ENCODE data around the gene MSMB. TPM values are rescaled to one million over a fixed set of nuclear protein-coding genes. Genes with fewer than 3 reads are reported as not detected.
"Not testable (repeated sequence)": the region's sequence is repeated elsewhere in the genome, so short reads cannot be mapped to it uniquely, and the experiment has no call there.

The MSMB gene
- total RNA-seq, 1 donor from 2014 or later: not detected

DNA sequence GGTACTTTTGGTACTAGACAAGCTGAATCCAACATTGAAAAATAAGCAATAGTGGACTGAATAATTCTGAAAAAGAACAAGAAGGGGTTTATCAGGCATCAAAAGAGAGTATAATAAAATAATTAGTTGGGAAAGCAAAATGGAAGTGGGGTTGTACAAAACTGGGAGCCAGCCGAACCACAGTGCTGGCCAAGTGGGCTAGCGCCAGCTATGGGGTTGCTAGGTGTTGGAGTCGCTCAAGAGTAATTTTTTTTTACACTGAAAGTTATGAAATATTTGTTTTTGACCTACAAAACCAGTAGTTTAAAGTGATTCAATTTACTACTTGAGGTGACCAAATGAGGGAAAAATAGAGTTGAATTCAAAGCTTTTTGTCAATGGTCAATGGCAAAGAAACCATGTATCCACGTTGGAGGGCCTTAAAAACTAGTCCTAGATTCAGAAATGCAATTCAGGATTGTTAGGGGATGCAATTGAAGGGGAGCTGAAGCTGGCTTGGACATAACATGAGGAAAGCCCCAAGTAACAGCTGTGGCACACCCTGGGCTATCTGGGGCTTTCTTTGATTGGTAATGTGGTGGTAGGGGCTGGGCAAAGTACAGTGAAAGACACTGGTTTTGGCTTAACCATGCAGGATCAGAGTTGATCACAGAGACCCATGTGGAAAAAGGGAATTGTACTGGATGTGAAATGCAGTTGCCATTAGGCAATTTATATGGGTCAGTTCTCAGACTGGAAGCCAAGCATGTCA is 28.3 kb upstream of the MSMB start:
- no peak for ATAC-seq
- intact Hi-C loops (cut with micrococcal nuclease): no loop called here

DNA sequence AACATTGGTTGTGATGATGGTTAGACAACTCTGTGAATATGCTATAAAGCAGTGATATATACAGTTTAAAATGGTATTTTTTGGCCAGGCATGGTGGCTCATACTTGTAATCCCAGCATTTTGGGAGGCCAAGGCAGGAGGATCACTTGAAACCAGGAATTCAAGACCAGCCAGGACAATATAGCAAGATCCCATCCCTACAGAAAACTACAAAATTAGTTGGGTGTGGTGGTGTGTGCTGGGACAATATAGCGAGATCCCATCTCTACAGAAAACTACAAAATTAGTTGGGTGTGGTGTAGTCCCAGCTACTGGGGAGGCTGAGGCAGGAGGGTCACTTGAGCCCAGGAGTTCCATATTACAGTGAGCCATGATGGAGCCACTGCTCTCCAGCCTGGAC is 27.5 kb upstream of the MSMB start:
- intact Hi-C loops (cut with micrococcal nuclease): no loop called here

More for the DNA sequence above, 28.3 kb upstream of the MSMB start:
- no peak for DNase-seq

DNA sequence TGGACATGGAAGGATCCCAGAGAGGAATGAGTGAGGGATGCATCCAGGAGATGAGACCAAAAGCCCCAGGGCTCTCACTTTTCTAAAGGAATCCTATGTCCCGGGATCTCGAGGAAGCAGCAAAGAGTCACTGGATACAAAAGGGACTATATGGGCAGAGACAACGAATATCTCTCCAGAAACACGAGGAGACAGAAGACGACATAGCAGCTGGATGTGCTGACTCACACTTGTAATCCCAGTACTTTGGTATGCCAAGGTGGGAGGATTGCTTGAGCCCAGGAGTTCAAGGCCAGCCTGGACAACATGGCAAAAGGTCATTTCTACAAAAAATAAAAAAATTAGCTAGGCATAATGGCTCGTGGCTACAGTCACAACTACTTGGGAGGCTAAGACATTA is 24.7 kb upstream of the MSMB start:
- no peak for DNase-seq
- ATAC-seq: no peak
- intact Hi-C loops (cut with micrococcal nuclease): no loop called here

More for the DNA sequence above, 27.5 kb upstream of the MSMB start:
- DNase-seq (no peak), ATAC-seq (no peak)

DNA sequence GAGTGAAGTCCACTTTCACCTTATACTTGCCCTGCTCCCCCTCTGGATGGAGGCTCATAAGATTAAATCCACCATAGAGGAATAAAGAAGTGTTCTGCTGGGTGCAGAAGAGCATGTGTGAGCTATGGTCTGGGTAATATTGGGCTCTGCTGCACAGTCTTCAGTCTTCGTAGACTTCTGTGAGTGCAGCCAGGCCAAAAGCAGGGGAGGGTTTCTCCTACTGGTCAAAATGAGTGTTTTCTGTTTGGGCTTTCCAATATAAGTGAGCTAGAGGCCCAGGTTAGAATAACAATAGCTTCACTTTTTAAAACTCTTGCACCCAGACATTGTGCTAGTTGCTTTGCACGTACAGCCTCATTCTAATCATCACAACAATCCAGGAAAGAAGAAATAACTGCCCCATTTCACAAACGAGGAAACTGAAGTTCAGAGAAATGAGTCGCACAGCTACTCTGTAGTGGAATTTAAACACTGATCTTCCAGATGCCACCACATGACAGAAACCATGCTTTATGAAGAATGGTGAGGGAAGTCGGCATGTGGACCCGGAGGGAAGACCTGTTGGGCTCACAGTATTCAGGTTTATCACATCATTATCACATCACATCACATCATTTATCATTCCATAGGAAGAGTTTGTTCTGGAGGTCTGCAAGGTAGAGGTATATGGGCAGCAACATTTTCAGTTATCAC is 23.8 kb upstream of the MSMB start:
- no peak for DNase-seq
- intact Hi-C loops (cut with micrococcal nuclease): no loop called here
- ATAC-seq: no peak

DNA sequence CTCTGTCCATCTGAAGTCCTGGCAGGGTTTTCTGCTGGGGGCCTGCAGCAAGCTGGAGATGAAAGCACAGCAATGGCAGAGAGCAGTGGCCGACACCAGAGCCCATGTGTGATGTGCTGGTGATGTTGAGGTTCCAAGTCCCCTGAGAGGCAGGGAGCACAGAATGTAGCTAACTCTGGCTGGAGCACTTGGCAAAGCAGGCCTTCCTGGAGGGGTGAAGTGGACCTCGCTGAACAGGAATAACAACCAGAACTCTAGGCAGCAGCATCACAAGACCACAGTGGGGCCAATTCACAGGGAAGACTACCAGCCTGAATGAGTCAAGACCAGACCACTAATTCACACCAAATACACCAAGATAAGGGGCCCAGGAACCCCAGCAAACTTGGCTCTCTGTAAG is 22.8 kb upstream of the MSMB start:
- DNase-seq: no peak
- intact Hi-C loops (cut with micrococcal nuclease): no loop called here
- ATAC-seq: no peak

DNA sequence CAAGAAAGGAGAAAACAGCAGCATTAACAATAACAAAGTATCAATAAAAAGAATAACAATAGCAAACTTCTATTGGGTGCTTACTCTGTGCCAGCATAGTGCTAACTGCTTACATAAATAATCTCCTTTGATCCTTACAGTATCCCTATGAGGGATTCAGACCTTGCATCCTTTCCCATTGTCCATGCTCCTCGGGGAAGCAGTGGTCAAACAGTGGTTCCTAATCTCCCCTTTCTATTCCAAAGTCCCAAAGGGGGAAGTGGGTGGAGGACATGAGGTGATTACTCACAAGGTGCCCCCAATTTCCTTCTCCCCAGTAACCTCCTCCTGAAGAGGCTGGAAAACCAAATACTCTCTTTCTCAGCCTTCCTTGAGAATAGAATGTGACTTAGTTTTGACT is 22.0 kb upstream of the MSMB start:
- ATAC-seq: no peak
- no peak for DNase-seq
- intact Hi-C loops (cut with micrococcal nuclease): no loop called here

DNA sequence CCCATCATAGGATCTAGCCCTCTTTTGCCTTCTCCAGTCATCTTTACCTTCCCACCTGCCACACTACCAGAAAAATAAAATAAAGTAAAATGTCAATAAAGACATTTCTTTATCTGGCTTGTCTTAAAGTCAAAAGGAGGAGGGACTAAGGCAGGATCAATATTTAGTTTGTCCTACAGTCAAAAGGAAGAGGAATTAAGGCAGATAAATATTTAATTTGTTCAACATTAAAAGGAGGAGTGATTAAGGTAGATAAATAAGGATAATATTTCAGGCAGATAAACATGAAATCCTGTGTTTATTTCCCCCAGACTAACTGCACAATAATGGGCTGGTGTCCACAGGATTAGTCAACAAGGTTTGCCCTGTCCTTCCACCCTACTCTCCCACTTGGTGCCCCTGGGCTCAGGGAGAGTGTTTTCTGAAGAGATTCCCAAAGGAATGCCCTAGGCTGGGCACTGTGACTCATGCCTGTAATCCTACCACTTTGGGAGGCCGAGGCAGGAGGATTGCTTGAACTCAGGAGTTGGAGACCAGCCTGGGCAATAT is 18.3 kb upstream of the MSMB start:
- intact Hi-C loops (cut with micrococcal nuclease): no loop called here
- ATAC-seq (no peak), DNase-seq (no peak)

DNA sequence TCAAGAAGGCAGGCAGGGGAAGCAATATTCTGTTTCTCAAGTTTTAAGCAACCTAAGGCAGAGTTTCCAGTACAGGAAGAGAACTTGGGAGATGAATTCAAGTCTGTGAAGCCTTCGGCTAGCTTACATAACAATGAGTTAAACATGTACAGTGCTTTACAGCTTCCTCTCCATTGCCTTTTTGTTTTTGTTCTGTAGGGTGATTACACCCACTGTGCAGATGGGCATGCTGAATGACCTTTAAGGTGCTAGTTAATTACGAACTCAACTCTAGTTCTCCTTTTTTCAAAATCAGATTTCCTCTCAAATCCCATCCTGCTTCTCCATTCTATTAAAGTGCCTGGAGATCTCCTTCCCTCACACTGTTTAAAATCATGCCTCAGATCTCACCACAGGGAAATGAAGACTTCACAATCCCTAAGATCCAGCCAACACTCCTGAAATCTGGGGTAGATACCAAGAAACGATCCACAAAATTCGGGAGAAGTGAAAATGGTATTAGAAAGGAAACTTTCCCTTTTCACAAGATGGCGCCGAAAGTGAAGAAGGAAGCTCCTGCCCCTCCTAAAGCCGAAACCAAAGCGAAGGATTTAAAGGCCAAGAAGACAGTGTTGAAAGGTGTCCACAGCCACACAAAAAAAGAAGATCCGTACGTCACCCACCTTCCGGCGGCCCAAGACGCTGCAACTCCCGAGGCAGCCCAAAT is 16.8 kb upstream of the MSMB start:
- ATAC-seq (no peak), DNase-seq (no peak)
- intact Hi-C loops (cut with micrococcal nuclease): no loop called here

DNA sequence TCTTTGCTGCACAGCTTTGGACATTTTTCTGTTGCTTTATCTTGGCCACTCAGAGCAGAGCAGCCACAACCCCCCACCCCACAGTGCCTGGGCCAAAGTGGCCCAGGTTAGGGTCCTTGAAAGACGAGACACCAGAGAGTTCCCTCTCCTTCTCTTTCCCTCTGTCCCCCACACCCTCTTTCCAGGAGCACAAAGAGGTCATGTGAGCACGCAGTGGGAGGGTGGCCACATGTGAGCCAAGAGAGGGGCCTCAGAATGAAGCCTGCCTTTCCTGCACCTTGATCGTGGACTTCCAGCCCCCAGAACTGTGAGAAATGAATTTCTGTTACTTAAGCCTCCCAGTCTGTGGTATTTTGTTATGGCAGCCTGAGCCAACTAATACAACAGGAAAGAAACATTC is 14.6 kb upstream of the MSMB start:
- intact Hi-C loops (cut with micrococcal nuclease): no loop called here
- DNase-seq (no peak), ATAC-seq (no peak)

DNA sequence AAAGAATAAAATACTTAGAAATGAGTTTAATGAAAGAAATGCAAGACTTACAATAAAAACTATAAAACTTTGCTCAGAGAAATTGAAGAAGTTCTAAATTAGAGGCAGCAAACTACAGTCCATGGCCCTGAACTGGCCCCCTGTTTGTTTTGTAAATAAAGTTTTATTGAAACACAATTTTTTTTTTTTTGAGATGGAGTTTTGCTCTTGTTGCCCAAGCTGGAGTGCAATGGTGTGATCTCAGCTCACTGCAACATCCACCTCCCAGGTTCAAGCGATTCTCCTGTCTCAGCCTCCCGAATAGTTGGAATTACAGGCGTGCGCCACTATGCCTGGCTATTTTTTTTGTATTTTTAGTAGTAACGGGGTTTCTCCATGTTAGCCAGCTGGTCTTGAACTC is 11.9 kb upstream of the MSMB start:
- intact Hi-C loops (cut with micrococcal nuclease); ATAC-seq; DNase-seq: not testable (repeated sequence)

DNA sequence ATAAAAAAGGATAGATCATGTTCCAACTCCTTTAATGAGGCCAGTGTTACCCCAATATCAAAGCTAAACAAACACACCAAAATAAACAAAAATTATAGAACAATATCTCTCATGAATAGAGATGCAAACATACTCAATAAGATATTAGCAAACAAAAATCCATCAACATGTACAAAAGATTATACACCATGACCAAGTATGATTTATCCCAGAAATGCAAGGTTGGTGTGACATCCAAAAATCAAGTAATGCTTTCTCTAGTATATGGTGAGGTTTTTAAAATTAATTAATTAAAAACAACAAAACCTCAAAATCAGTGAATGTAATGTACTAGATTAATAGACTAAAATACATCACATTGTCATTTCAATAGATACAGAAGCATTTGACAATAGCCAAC is 11.0 kb upstream of the MSMB start:
- intact Hi-C loops (cut with micrococcal nuclease): no loop called here
- DNase-seq: no peak

DNA sequence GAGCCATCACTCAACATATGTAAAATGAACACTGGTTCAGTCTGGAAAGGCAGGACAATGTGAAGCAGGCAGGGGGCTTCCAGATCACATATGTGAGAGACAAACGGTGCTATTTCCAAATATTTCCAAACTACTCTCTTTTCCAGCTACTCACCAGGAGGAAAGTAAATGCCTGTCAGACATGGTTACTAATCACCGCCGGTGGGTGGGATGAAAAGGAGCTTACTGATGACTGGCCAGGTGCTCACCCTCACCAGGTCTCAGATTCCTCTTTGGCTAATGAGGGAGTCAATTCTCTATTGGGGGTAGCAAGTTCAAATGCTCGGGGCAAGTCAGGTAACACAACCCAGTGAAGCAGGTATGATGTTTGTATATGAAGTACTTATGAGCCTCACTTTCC is 9.7 kb upstream of the MSMB start:
- DNase-seq (no peak), ATAC-seq (no peak)
- intact Hi-C loops (cut with micrococcal nuclease): no loop called here

More for the DNA sequence above, 11.0 kb upstream of the MSMB start:
- no peak for ATAC-seq

DNA sequence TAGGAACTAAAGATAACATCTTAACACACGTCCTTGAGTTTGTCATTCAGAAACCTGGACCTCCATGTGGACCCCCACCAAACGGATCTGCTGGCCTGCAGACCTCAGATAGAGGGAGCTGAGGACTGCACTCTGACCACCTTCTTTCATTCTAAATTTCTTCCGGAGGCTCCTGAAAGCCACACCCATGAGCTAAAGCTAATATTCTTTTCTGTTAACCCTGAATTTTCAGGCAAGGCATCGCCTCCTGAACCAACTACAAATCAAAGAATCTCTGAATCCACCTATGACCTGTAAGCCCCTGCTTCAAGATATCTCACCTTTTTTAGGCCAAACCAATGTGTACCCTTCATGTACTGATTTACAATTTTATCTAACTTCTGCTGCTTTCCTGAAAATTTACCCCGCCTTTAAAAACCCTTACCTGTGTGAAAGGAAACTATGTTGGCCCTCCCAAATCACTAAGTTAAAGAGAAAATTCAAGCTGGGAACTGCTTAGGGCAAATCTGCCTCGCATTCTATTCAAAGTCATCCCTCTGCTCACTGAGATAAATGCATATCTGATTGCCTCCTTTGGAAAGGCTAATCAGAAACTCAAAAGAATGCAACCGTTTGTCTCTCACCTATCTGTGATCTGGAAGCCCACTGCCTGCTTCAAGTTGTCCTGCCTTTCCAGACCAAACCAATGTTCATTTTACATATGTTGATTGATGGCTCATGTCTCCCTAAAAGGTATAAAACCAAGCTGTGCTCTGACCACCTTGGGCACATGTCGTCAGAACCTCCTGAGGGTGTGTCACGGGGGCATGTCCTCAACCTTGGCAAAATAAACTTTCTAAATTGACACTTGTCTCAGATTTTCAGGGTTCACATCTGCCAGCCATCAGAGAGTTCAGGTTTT is 7.7 kb upstream of the MSMB start:
- intact Hi-C loops (cut with micrococcal nuclease): no loop called here

DNA sequence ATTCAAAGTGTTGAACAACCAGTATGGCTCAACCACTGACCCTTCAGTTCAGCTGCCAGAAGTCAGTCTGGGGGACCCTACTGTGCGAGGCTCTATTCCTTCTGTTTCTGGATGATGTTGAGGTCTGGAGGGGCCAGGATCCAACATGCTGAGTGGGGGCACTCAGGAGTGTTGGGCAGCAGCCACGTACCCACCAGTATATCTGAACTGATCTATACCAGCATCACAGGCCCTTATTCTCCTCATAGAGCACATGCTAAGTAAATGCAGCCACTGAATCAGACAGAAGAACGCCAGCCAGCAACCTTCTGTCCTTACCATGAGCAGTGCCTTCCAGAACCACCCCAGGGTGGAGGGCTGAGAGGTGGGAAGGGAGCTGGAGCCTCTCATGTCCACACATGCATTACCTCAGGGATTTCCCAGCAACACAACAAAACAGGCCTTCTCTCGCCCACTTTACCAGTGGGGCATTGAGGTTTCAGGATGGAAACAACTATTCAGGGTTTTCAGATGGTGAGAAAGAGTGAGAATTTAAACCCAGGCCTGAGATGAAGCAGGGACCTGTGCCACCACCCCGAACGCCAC is 6.8 kb upstream of the MSMB start:
- no peak for DNase-seq
- intact Hi-C loops (cut with micrococcal nuclease): no loop called here
- ATAC-seq: no peak

More for the DNA sequence above, 7.7 kb upstream of the MSMB start:
- DNase-seq (no peak), ATAC-seq (no peak)

DNA sequence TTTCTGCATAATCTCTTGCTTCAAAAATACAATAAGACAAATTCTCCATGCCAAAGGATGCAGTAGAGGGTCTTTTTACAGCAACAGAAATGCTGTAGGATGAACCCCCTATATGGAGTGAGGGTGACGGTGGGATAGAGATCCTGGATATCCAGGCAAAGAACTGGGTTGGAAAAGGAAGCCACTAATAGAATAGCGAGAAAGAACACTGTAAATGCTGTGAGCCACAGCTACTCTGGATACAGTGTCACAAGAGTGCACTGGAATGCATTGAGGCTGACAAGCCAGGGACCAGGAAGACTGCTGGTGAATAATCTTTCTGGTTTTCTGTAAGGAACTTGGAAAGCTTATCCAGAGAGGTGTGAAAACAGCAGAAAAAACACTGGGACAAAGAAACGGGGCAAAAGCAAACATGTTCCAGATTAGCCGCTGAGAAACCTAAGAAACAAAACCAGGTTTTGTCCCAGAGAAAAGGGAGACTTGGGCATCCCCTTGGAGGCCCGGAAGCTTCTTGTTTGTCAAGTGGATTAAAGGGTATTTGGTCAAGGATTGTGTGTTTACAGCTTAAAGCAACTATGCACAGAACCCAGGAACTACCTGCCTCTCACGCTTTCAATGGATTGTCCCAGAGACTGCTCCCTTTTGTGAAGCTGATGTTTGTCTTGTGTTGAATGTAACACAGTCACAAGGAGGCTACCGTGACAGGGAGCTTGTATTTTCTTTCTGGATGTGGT is 6.2 kb upstream of the MSMB start:
- DNase-seq (no peak), ATAC-seq (no peak)
- intact Hi-C loops (cut with micrococcal nuclease): no loop called here

DNA sequence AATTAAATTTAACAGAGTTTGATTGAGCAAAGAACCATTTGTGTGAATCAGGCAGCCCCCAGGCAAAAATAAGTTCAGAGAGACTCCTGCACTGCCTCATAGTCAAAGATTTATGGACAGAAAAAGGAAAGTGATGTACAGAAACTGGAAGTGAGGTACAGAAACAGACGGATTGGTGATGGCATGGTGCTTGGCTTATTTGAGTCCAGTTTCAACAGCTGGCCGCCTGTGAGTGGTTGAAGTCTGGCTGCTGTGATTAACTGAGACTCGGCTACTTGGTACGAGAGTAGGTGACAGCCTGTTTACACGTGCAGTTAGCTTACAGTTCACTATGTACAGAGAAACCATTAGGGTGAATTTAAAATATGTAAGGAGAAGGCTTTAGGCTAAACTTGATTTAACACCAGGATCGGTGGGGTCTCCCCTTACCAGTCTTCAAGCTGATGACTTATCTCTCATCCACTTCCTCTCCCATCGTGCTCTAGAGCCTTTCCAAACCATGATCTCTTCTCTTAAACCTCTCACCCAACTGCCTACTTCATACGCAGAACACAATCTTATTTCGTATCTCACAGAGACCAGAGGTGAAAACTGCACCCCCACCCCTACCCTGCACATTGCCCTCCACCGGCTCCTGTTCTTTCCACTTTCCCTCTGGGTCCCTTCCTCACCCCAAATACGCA is 5.0 kb upstream of the MSMB start:
- intact Hi-C loops (cut with micrococcal nuclease): no loop called here
- no peak for ATAC-seq
- DNase-seq: no peak

DNA sequence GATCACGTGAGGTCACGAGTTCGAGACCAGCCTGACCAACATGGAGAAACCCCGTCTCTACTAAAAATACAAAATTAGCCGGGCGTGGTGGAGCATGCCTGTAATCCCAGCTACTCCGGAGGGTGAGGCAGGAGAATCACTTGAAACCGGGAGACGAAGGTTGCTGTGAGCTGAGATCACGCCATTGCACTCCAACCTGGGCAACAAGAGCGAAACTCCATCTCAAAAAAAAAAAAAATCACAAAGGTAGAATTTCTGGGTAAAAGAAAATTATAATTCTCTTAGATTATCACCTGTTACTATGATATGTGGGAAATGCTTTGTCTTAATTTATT is 3.4 kb upstream of the MSMB start:
- intact Hi-C loops (cut with micrococcal nuclease): not testable (repeated sequence)

DNA sequence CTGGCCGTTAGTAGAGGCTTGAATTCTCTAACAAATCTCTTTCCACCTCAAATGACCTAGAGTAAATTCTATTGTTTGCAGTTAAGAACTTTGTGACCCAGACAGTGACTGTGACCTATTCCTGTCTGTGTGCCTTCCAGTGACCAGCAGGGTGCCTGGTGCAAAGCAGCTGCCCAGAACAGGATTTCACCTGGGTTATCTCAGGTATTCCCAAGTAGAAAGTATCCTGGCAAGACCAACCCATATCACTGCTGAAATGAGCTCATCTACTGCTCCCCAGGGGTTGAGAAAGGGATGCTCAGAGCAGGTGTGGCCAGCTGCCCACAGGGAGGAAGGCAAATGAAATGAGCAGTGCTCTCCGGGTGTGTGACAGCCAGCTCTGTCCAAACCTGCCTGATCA is 2.1 kb upstream of the MSMB start:
- DNase-seq: no peak
- intact Hi-C loops (cut with micrococcal nuclease): no loop called here

More for the DNA sequence above, 3.4 kb upstream of the MSMB start:
- DNase-seq, ATAC-seq: not testable (repeated sequence)

More for the DNA sequence above, 2.1 kb upstream of the MSMB start:
- ATAC-seq: no peak

Data from left ventricle myocardium superior (tissue), 1 donor.